ENCODE measurements around the gene KLHDC3.

KLHDC3 gene

DNA sequence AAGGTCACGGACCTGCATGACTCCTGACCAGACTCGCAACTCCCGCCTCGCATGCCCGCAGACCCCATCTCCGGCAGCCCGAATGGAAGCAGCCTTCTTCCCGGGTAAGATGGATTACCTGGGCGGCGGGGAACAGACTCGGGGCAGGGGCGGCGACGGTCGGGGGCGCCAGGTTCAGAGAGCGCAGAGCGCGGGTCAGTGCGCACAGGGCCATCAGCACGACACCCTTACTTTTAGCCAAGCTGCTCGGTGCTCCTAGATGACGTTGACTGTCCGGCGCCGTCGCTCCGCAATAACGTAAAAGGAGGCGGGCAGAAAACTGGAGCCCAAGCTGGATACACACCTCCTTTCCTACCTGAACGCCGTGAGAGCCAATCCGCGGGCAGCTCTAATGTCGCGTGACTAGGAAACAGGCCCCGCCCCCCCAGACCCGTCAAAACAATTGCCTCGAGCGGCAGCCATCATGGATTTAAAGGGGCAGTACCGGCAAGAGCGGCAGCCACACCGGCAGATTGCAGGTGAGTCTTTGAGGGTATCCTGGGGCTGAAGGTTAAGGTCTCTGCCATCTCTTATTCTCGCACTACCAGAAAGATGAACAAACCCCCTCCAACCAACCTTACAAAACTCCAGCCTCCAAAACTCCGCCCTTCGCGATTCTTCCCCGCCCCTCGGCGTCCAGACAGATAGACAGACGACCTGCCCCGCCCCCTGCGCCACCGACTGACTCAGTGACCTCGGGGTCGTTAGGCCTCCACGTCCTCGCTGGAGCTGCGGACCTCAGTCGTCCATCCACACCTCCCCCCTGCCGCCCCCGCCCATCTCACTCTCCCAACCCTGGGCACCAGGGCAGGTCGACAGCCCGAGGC, 45.4 kb downstream of the KLHDC3 start, which contains the start of the genes KLC4 and MRPL2:
TSS of gene KLC4 (plus strand) at position 464 of the 866 bp plus-strand sequence. CDS start 1,705 bp downstream, outside the sequence.
TSS of gene MRPL2 (minus strand) at position 267 of the 866 bp plus-strand sequence. CDS start at position 214, 53 bp downstream.
- DNase-seq, result peak; percentile 94 to 98

DNA sequence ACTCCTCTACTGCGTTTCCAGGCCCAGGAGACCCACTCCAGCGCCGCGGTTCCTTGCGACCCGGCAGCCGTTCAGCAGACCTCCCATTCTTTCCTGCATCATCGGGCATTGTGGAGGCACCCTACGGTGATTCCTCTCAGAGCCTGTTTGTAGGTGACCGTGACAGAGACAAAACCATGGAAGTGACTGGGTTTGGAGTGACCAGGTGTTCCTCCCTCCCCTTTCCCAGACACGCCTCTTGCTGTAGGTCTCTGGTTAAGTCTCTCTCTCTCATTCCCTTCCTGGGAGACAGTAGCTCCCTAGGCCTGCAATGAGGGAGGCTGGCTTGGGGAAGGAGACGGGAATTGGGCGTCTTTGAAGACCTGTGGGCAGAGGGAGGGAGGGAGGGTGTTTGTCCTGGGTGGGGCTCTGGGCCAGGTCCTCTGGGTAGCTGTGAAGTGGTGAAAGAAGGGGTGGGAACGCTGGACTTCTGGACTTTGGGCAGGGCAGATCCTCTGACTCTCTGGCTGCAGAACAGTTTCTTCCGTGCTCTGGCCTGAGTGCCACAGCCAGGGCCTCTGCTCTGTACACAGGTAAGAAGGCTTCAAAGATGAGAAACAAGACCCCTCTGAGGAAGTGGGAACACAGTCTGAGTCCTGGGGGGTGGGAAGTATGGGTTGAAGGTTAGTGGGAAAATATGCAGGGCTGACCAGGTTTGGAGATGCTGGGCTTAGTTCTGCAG, 46.1 kb downstream of the KLHDC3 start:
- no peak for DNase-seq

- no peak for DNase-seq
Observed at GRCh38 chr6:43060755-43061633, 46.9 kb downstream of the KLHDC3 start.

GRCh38 chr6:43061861-43062260, 47.8 kb downstream of the KLHDC3 start:
- DNase-seq, result no peak

DNA sequence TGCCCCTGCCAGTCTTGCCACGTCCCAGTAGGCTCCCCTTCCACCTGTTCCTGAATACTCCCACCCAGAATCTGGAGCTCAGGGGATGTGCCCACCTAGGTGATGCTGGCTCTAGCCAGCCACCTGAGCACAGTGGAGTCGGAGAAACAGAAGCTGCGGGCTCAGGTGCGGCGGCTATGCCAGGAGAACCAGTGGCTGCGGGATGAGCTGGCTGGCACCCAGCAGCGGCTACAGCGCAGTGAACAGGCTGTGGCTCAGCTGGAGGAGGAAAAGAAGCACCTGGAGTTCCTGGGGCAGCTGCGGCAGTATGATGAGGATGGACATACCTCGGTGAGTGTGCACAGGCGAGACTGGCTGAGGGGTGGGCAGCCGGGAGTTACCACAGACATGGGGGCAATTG, 48.8 kb downstream of the KLHDC3 start:
- DNase-seq, result no peak

DNA sequence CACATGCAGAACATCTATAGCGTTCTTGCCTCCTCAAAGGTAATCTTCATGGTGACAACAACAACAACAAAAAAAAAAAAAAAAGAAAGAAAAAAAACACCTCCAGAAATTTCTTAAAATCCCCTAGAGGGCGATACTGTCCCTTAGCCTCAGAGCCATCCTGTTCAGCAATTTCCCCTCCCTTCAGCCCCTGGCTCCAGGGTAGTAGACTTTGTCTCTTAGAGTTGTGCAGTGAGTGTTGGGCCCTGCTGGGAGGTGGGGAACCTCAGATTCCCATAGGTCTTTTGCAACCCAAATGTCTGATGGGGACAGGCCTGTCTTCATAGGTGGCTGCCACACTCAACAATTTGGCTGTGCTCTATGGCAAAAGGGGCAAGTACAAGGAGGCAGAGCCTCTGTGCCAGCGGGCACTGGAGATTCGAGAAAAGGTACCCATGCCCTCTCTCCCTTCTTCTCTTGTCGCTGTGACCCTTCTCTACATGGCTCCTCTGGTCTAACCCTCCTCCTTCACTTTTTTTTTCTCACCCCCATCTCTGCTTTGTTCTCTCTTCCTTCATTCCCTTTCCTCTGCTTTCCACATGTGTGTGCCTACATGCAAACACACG, 56.1 kb downstream of the KLHDC3 start:
- DNase-seq, result no peak

Data from stimulated activated CD4-positive, alpha-beta T cell treated with anti-CD3 and anti-CD28 coated beads, Interleukin-4, amount 100 ng/mL, for 4 hours (primary cell).